Left ventricle myocardium inferior (tissue), 1 donor: Measurements from ENCODE around the gene CUEDC1. TPM values are rescaled to one million over a fixed set of nuclear protein-coding genes. Genes with fewer than 3 reads are reported as not detected.

Source experiments
- DNase-seq: peaks from one replicate; pipeline ENCODE4 v3.0.0-alpha.2; 2020
- H3K27ac ChIP-seq: fragments of 200-600 bp; replicated peaks from 2 replicates; pipeline ENCODE4 v1.8.0; 2021
- H3K27me3 ChIP-seq: fragments of 200-600 bp; 2 replicates; pipeline ENCODE4 v1.8.0; 2021; ENCODE audit warnings: low read depth
- H3K36me3 ChIP-seq: fragments of 200-600 bp; 2 replicates; pipeline ENCODE4 v1.8.0; 2021
- H3K4me1 ChIP-seq: fragments of 200-600 bp; 2 replicates; pipeline ENCODE4 v1.8.0; 2021
- H3K4me3 ChIP-seq: fragments of 200-600 bp; 2 replicates; pipeline ENCODE4 v1.8.0; 2021; ENCODE audit warnings: mild to moderate bottlenecking, moderate library complexity
- H3K9me3 ChIP-seq: fragments of 200-600 bp; replicated peaks from 2 replicates; pipeline ENCODE4 v1.8.0; 2021
- CTCF ChIP-seq: fragments of 200-600 bp; IDR thresholded peaks from 2 replicates; pipeline ENCODE4 v1.8.0; 2021; ENCODE audit warnings: antibody characterized with exemption, mild to moderate bottlenecking, borderline replicate concordance
- intact Hi-C: fragments of 100-400 bp; cut with micrococcal nuclease; formaldehyde crosslinking; loops from one replicate; pipeline ENCODE4 v1.11.0; 2022
- total RNA-seq: library from RNA; stranded (reverse); fragmentation: NEBNext Ultra II Directional; extraction: Animal tissue kit (Norgen Biotek cat#: 25700); gene quantifications from one replicate; pipeline ENCODE4 v1.2.1, GENCODE V29; 2021
- donor health status: DM: no; HTN: yes; CAD: no; lungs with severe emphysema.

CUEDC1 gene
- total RNA-seq, 1 donor from 2014 or later, result 43.2 TPM

GRCh38 chr17:57972151-57972550 lies 16.9 kb upstream of the CUEDC1 start:
- no peaks in the 10 kb centered on the region for H3K9me3 ChIP-seq
- no peak for TF ChIP-seq CTCF
- peaks cover 60% of the 10 kb centered on the region for H3K4me1 ChIP-seq
- H3K36me3 ChIP-seq, result peaks cover 52% of the 10 kb centered on the region
- H3K27ac ChIP-seq, result peak overlapping the region; percentile 49
- H3K4me3 ChIP-seq, result no peak overlapping the region
- H3K27me3 ChIP-seq, result no peaks in the 10 kb centered on the region
- no peak for DNase-seq
- intact Hi-C loops, result no loop called here

GRCh38 chr17:57971572-57971971 lies 16.4 kb upstream of the CUEDC1 start:
- Histone ChIP-seq H3K27ac (peak overlapping the region; percentile 49), H3K4me3 (no peak overlapping the region), H3K27me3 (no peaks in the 10 kb centered on the region), H3K36me3 (peaks cover 46% of the 10 kb centered on the region), H3K9me3 (no peaks in the 10 kb centered on the region), H3K4me1 (peaks cover 54% of the 10 kb centered on the region)
- intact Hi-C loops, result no loop called here
- DNase-seq, result no peak
- no peak for TF ChIP-seq CTCF

- no peak overlapping the region for H3K4me3 ChIP-seq
- H3K27me3 ChIP-seq, result no peaks in the 10 kb centered on the region
- peaks cover 45% of the 10 kb centered on the region for H3K4me1 ChIP-seq
- intact Hi-C loops, result no loop called here
- peaks cover 38% of the 10 kb centered on the region for H3K36me3 ChIP-seq
- H3K9me3 ChIP-seq, result no peaks in the 10 kb centered on the region
- TF ChIP-seq CTCF, result no peak
- no peak for DNase-seq
- no peak overlapping the region for H3K27ac ChIP-seq
Measured at GRCh38 chr17:57970710-57971109, 15.5 kb upstream of the CUEDC1 start.

GRCh38 chr17:57968456-57968855 lies 13.2 kb upstream of the CUEDC1 start:
- no peak overlapping the region for H3K4me3 ChIP-seq
- H3K36me3 ChIP-seq, result peaks cover 19% of the 10 kb centered on the region
- TF ChIP-seq CTCF, result no peak

GRCh38 chr17:57966875-57967274 lies 11.7 kb upstream of the CUEDC1 start:
- no peak for TF ChIP-seq CTCF
- no peaks in the 10 kb centered on the region for H3K27me3 ChIP-seq
- intact Hi-C loops, result no loop called here
- H3K4me1 ChIP-seq, result peaks cover 9% of the 10 kb centered on the region
- DNase-seq, result no peak
- peaks cover 5% of the 10 kb centered on the region for H3K36me3 ChIP-seq
- H3K9me3 ChIP-seq, result no peaks in the 10 kb centered on the region
- no peak overlapping the region for H3K4me3 ChIP-seq
- peak overlapping the region; percentile 42 for H3K27ac ChIP-seq

More at GRCh38 chr17:57968456-57968855, 13.2 kb upstream of the CUEDC1 start:
- Histone ChIP-seq H3K27me3 (no peaks in the 10 kb centered on the region), H3K27ac (no peak overlapping the region), H3K9me3 (no peaks in the 10 kb centered on the region), H3K4me1 (peaks cover 25% of the 10 kb centered on the region)
- intact Hi-C loops, result no loop called here
- no peak for DNase-seq

- Histone ChIP-seq H3K27ac (no peak overlapping the region), H3K9me3 (no peaks in the 10 kb centered on the region)
- TF ChIP-seq CTCF, result no peak
Measured at GRCh38 chr17:57966246-57966645, 11.0 kb upstream of the CUEDC1 start.

More at GRCh38 chr17:57966246-57966645, 11.0 kb upstream of the CUEDC1 start:
- no peak for DNase-seq
- intact Hi-C loops, result no loop called here
- Histone ChIP-seq H3K4me3 (no peak overlapping the region), H3K4me1 (peaks cover 4% of the 10 kb centered on the region), H3K27me3 (no peaks in the 10 kb centered on the region), H3K36me3 (no peaks in the 10 kb centered on the region)
